DMS79 treated with DMSO at 0.1 percent for 48 hours (cell line): ENCODE measurements around the gene PCDHB2.
"Not testable (repeated sequence)": the region's sequence is repeated elsewhere in the genome, so short reads cannot be mapped to it uniquely, and the experiment has no call there.

Source experiments
- DNase-seq: peaks from one replicate; lab custom pipeline; 2025; lab: John Stamatoyannopoulos, UW

PCDHB2 gene

GRCh38 chr5:141135718-141136266 is 41.4 kb downstream of the PCDHB2 start:
- DNase-seq: no peak

- not testable (repeated sequence) for DNase-seq
Measured at GRCh38 chr5:141137346-141137745, 42.9 kb downstream of the PCDHB2 start.
